BE2C (cell line): Measurements from ENCODE around the gene ALLC.

Experiments
- DNase-seq: peaks from one replicate; pipeline ENCODE4 v3.0.0-alpha.2; 2020
- H3K27me3 ChIP-seq: fragments of 250-450 bp; sonication (Bioruptor Pico); 2 replicates; pipeline ENCODE4 v1.5.1; 2020; ENCODE audit warnings: mild to moderate bottlenecking
- H3K36me3 ChIP-seq: fragments of 250-450 bp; sonication (Bioruptor Pico); 2 replicates; pipeline ENCODE4 v1.5.1; 2020; ENCODE audit warnings: mild to moderate bottlenecking
- H3K4me1 ChIP-seq: fragments of 250-450 bp; sonication (Bioruptor Pico); 2 replicates; pipeline ENCODE4 v1.5.1; 2020
- H3K4me3 ChIP-seq: 2 replicates; pipeline ENCODE4 v1.5.1; 2011; ENCODE audit warnings: low read depth, low read length
- H3K9me3 ChIP-seq: fragments of 250-450 bp; sonication (Bioruptor Pico); 2 replicates; pipeline ENCODE4 v1.5.1; 2020
- CTCF ChIP-seq: IDR thresholded peaks from 2 replicates; pipeline ENCODE4 v1.5.1; 2012; ENCODE audit warnings: mild to moderate bottlenecking, low read depth, low read length

Gene ALLC

GRCh38 chr2:3647246-3647645 lies 10.8 kb upstream of the ALLC start:
- DNase-seq = no peak
- no peak for TF ChIP-seq CTCF
- Histone ChIP-seq H3K27me3 (no peaks in the 10 kb centered on the region), H3K9me3 (no peaks in the 10 kb centered on the region), H3K4me3 (no peak overlapping the region), H3K4me1 (peaks cover 13% of the 10 kb centered on the region), H3K36me3 (peaks cover 38% of the 10 kb centered on the region)

- H3K4me1 ChIP-seq = peaks cover 16% of the 10 kb centered on the region
- no peak overlapping the region for H3K4me3 ChIP-seq
- peaks cover 34% of the 10 kb centered on the region for H3K36me3 ChIP-seq
- no peaks in the 10 kb centered on the region for H3K9me3 ChIP-seq
- H3K27me3 ChIP-seq = no peaks in the 10 kb centered on the region
- TF ChIP-seq CTCF = no peak
- DNase-seq = no peak
These were observed 10.0 kb upstream of the ALLC start for GRCh38 chr2:3647831-3648651.

- peaks cover 16% of the 10 kb centered on the region for H3K4me1 ChIP-seq
- peaks cover 30% of the 10 kb centered on the region for H3K36me3 ChIP-seq
- no peak overlapping the region for H3K4me3 ChIP-seq
- H3K9me3 ChIP-seq = no peaks in the 10 kb centered on the region
- no peak for DNase-seq
- no peak for TF ChIP-seq CTCF
- H3K27me3 ChIP-seq = no peaks in the 10 kb centered on the region
These were observed 9.3 kb upstream of the ALLC start for GRCh38 chr2:3648652-3649177.

- no peak for TF ChIP-seq CTCF
- Histone ChIP-seq H3K4me3 (no peak overlapping the region), H3K9me3 (no peaks in the 10 kb centered on the region), H3K27me3 (no peaks in the 10 kb centered on the region), H3K36me3 (peaks cover 21% of the 10 kb centered on the region), H3K4me1 (peaks cover 16% of the 10 kb centered on the region)
- no peak for DNase-seq
These were observed 8.4 kb upstream of the ALLC start for GRCh38 chr2:3649581-3649980.

GRCh38 chr2:3650140-3650920 lies 7.7 kb upstream of the ALLC start:
- peaks cover 14% of the 10 kb centered on the region for H3K36me3 ChIP-seq
- no peaks in the 10 kb centered on the region for H3K9me3 ChIP-seq
- peak; percentile 18; the same call in 1 of the 2 replicates for TF ChIP-seq CTCF
- DNase-seq = peak; percentile 32
- H3K4me1 ChIP-seq = peaks cover 16% of the 10 kb centered on the region
- no peak overlapping the region for H3K4me3 ChIP-seq
- H3K27me3 ChIP-seq = no peaks in the 10 kb centered on the region
